ENCODE results near the gene UBN1.

DNA sequence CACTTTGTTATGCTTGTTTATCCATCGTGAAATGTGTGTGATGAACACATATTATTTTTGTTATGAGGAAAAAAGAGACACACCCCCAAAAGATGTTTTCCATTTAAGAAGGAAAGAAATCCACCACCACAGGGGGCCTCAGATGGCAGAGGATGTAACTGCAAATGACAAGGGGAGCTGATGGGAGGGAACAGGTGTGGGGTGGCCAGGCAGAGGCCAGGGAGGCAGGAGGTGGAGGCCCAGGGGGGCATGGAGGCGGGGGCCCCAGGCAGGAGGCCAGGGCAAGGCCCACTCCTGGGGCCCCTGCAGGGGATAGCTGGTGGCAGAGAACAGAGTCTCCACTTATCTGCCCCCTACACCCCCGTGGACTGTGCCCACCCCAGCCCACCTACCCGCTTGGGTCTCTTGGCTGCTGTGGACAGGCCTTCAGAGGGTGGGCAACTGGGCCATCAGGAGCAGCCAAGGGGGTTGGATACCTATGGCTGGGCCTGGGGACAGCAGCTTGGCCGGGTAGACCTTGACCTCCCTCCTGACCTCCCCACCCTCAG is 61.6 kb downstream of the UBN1 start:
- TF ChIP-seq, protein P1, sequence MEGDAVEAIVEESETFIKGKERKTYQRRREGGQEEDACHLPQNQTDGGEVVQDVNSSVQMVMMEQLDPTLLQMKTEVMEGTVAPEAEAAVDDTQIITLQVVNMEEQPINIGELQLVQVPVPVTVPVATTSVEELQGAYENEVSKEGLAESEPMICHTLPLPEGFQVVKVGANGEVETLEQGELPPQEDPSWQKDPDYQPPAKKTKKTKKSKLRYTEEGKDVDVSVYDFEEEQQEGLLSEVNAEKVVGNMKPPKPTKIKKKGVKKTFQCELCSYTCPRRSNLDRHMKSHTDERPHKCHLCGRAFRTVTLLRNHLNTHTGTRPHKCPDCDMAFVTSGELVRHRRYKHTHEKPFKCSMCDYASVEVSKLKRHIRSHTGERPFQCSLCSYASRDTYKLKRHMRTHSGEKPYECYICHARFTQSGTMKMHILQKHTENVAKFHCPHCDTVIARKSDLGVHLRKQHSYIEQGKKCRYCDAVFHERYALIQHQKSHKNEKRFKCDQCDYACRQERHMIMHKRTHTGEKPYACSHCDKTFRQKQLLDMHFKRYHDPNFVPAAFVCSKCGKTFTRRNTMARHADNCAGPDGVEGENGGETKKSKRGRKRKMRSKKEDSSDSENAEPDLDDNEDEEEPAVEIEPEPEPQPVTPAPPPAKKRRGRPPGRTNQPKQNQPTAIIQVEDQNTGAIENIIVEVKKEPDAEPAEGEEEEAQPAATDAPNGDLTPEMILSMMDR (IDR thresholded peaks at IDR 0.05; ENCODE audit: borderline replicate concordance, extremely low read depth, low read length, poor library complexity, severe bottlenecking) = no peak
- no peak for TF ChIP-seq EZH2 (IDR thresholded peaks at IDR 0.05; ENCODE audit: borderline replicate concordance, low read depth, low read length, severe bottlenecking)

All from DND-41 (cell line).